Measurements from ENCODE around the gene DOCK9. TPM values are rescaled to one million over a fixed set of nuclear protein-coding genes. Genes with fewer than 3 reads are reported as not detected.

The DOCK9 gene
- polyA plus RNA-seq, 1 donor (not counting 4 experiments of a cell fraction or from before 2014, with no cell fraction given) = 110 TPM

GRCh38 chr13:98880677-98881076, 97.2 kb downstream of the DOCK9 start:
- H3K27ac ChIP-seq (ENCODE audit: control insufficient read depth, insufficient read depth, low read length) = no peak overlapping the region

DNA sequence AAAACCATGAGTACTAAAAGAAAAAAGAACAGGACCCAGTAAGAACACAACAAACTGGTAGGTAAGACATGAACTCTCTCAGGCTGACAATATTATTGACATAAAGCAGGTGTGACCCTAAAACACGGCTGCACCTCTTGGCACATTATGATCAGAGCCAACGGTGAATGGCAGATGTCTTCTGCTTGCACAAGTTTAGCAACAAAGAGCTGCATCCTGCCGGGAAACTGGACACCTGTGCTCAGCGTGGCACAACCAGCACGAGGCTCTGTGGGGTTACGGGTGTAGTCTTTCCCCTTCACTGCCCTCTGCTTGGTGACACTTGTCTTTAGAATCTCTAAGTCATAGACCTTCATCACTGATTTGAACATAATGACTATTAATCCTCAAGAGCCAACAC, 97.9 kb downstream of the DOCK9 start:
- Histone ChIP-seq H3K36me3 (ENCODE audit: control insufficient read depth in 2 of 2, extremely low read depth in 1 of 2, insufficient read depth in 2 of 2, low read length in 2 of 2) (peaks cover 51 to 61% of the 10 kb centered on the region in 2 experiments), H3K9ac (ENCODE audit: control insufficient read depth, extremely low read depth, insufficient read depth, low read length) (no peak overlapping the region), H3K27ac (ENCODE audit: control insufficient read depth, insufficient read depth, low read length) (no peak overlapping the region), H3K27me3 (ENCODE audit: control insufficient read depth, extremely low read depth, insufficient read depth, low read length) (no peaks in the 10 kb centered on the region), H3K4me1 (ENCODE audit: control insufficient read depth, extremely low read depth, insufficient read depth, low read length) (no peaks in the 10 kb centered on the region), H3K9me1 (ENCODE audit: control insufficient read depth, extremely low read depth, insufficient read depth, low read length) (no peaks in the 10 kb centered on the region), H2AFZ (ENCODE audit: control insufficient read depth, low read length) (no peak overlapping the region), H3K4me3 (ENCODE audit: control insufficient read depth in 2 of 3, extremely low read depth in 1 of 3, insufficient read depth in 2 of 3, low read depth in 1 of 3, low read length in 3 of 3) (no peak overlapping the region), H3K4me2 (ENCODE audit: control insufficient read depth, extremely low read depth, insufficient read depth, low read depth, low read length) (no peak overlapping the region), H3K79me2 (ENCODE audit: control insufficient read depth, insufficient read depth, low read length) (no peaks in the 10 kb centered on the region), H4K20me1 (ENCODE audit: control insufficient read depth, extremely low read depth, insufficient read depth, low read length) (no peaks in the 10 kb centered on the region), H3K9me3 (ENCODE audit: control insufficient read depth, low read depth, low read length) (no peaks in the 10 kb centered on the region)
- DNase-seq (ENCODE audit: low read depth, low spot score) = no peak
- TF ChIP-seq EZH2 (IDR thresholded peaks at IDR 0.05; ENCODE audit: low read length) (no peak), CTCF (optimal IDR thresholded peaks at IDR 0.05 in 1 of 3, IDR thresholded peaks at IDR 0.05 in 1 of 3, conservative IDR thresholded peaks at IDR 0.05 in 1 of 3; ENCODE audit: extremely low read depth in 1 of 3, insufficient read depth in 2 of 3, low read length in 3 of 3) (no peak)
- dilution Hi-C loops (cut with MboI; ENCODE audit: extremely low pct_ligation_motif_present, low sequenced_read_pairs) = no loop called here
- no peak for FAIRE-seq

More at GRCh38 chr13:98880677-98881076, 97.2 kb downstream of the DOCK9 start:
- H3K9me1 ChIP-seq (ENCODE audit: control insufficient read depth, extremely low read depth, insufficient read depth, low read length) = no peaks in the 10 kb centered on the region
- H3K9ac ChIP-seq (ENCODE audit: control insufficient read depth, extremely low read depth, insufficient read depth, low read length) = no peak overlapping the region
- FAIRE-seq (no peak), DNase-seq (ENCODE audit: low read depth, low spot score) (no peak)
- dilution Hi-C loops (cut with MboI; ENCODE audit: extremely low pct_ligation_motif_present, low sequenced_read_pairs) = no loop called here
- H3K4me2 ChIP-seq (ENCODE audit: control insufficient read depth, extremely low read depth, insufficient read depth, low read depth, low read length) = no peak overlapping the region
- H3K4me3 ChIP-seq (ENCODE audit: control insufficient read depth in 2 of 3, extremely low read depth in 1 of 3, insufficient read depth in 2 of 3, low read depth in 1 of 3, low read length in 3 of 3) = no peak overlapping the region
- no peaks in the 10 kb centered on the region for H4K20me1 ChIP-seq (ENCODE audit: control insufficient read depth, extremely low read depth, insufficient read depth, low read length)
- H3K27me3 ChIP-seq (ENCODE audit: control insufficient read depth, extremely low read depth, insufficient read depth, low read length) = no peaks in the 10 kb centered on the region
- no peaks in the 10 kb centered on the region for H3K9me3 ChIP-seq (ENCODE audit: control insufficient read depth, low read depth, low read length)
- peaks cover 53 to 59% of the 10 kb centered on the region in 2 experiments for H3K36me3 ChIP-seq (ENCODE audit: control insufficient read depth in 2 of 2, extremely low read depth in 1 of 2, insufficient read depth in 2 of 2, low read length in 2 of 2)
- no peaks in the 10 kb centered on the region for H3K4me1 ChIP-seq (ENCODE audit: control insufficient read depth, extremely low read depth, insufficient read depth, low read length)
- H3K79me2 ChIP-seq (ENCODE audit: control insufficient read depth, insufficient read depth, low read length) = no peaks in the 10 kb centered on the region
- TF ChIP-seq CTCF (optimal IDR thresholded peaks at IDR 0.05 in 1 of 3, IDR thresholded peaks at IDR 0.05 in 1 of 3, conservative IDR thresholded peaks at IDR 0.05 in 1 of 3; ENCODE audit: extremely low read depth in 1 of 3, insufficient read depth in 2 of 3, low read length in 3 of 3) = no peak
- no peak for TF ChIP-seq EZH2 (IDR thresholded peaks at IDR 0.05; ENCODE audit: low read length)
- no peak overlapping the region for H2AFZ ChIP-seq (ENCODE audit: control insufficient read depth, low read length)

Data from keratinocyte (primary cell).